H1 (cell line): ENCODE results near the gene GHRH. TPM values are rescaled to one million over a fixed set of nuclear protein-coding genes. Genes with fewer than 3 reads are reported as not detected.

Source experiments
- KDM5A ChIP-seq: fragments of 200-600 bp; IDR thresholded peaks from 2 replicates; pipeline ENCODE4 v1.7.1; 2012; ENCODE audit warnings: mild to moderate bottlenecking, low read length, inconsistent platforms, mixed read lengths
- TBP ChIP-seq: IDR thresholded peaks from 2 replicates; pipeline ENCODE4 v1.6.1; 2011; ENCODE audit warnings: low read depth, low read length, improper control_type of control experiment
- polyA plus RNA-seq, 7 experiments: library from polyadenylated mRNA; depleted of rRNA in 3 of 7; stranded (reverse) in 5 of 7; unstranded in 2 of 7; fragments of >200 nt in 5 of 7; fragments of 200-250 nt in 2 of 7; gene quantifications; 1 replicate in 5 of 7; 2 replicates in 1 of 7; 4 replicates in 1 of 7; pipeline versions ENCODE4 v1.2.1 to v1.2.3, GENCODE V29; 2011 to 2013; ENCODE audit warnings: missing spikeins in 2 of 7, mixed read lengths in 2 of 7
- total RNA-seq: library from RNA; stranded (reverse); fragmentation: NEBNext Ultra II Directional; extraction: Animal tissue kit (Norgen Biotek cat#: 25700); gene quantifications from 2 replicates; pipeline ENCODE4 v1.2.1, GENCODE V29; 2021
- TF ChIP-seq, protein P1 (sequence below), 3 experiments: IDR thresholded peaks; 1 replicate in 2 of 3; 2 replicates in 1 of 3; pipeline versions ENCODE4 v1.5.1 to v1.6.1; 2011; ENCODE audit warnings: low read length in 3 of 3, mild to moderate bottlenecking in 3 of 3, inconsistent platforms in 2 of 3, low read depth in 1 of 3, moderate library complexity in 1 of 3; ENCODE audit not compliant: insufficient read depth in 1 of 3; ENCODE audit errors: control extremely low read depth in 1 of 3

GHRH gene
- total and polyA plus RNA-seq, 2 of the 8 experiments (the other 6 are each of a cell fraction or from before 2014, with no cell fraction given), result not detected

DNA sequence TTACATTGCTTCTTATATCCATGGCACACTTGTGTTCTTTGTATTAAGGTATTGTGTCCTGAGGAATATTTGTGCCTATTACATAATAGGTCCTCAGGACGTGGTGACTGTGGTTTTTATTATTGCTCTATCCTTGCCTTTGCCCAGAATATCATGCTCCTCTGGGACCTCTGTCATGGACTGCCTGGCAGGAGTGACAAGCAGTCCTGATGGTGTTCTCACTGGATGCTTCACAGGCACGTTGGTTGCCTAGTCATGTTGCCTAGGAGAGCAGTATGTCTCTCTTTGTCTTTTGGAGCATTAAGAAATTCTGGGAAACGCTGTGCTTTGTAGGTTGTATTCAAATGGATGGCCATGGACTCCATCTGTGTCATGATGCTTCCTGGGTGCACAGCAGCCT is 57.6 kb downstream of the GHRH start (continued):
- TF ChIP-seq, protein P1, sequence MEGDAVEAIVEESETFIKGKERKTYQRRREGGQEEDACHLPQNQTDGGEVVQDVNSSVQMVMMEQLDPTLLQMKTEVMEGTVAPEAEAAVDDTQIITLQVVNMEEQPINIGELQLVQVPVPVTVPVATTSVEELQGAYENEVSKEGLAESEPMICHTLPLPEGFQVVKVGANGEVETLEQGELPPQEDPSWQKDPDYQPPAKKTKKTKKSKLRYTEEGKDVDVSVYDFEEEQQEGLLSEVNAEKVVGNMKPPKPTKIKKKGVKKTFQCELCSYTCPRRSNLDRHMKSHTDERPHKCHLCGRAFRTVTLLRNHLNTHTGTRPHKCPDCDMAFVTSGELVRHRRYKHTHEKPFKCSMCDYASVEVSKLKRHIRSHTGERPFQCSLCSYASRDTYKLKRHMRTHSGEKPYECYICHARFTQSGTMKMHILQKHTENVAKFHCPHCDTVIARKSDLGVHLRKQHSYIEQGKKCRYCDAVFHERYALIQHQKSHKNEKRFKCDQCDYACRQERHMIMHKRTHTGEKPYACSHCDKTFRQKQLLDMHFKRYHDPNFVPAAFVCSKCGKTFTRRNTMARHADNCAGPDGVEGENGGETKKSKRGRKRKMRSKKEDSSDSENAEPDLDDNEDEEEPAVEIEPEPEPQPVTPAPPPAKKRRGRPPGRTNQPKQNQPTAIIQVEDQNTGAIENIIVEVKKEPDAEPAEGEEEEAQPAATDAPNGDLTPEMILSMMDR (IDR thresholded peaks at IDR 0.05; ENCODE audit: control extremely low read depth in 1 of 3, insufficient read depth in 1 of 3, low read depth in 1 of 3, low read length in 3 of 3), result no peak
- TF ChIP-seq TBP, result no peak
- no peak for TF ChIP-seq KDM5A
- TF ChIP-seq, all 59 proteins: peak for 0
